Stimulated activated CD8-positive, alpha-beta memory T cell treated with anti-CD3 and anti-CD28 coated beads, Interleukin-4, amount 100 ng/mL, for 48 hours (primary cell): ENCODE results near the gene KCNG4.

ENCODE experiments used
- DNase-seq: peaks from one replicate; pipeline ENCODE4 v3.0.0-alpha.2; 2020

Gene KCNG4

GRCh38 chr16:84182680-84183571 lies 56.9 kb downstream of the KCNG4 start:
- no peak for DNase-seq

- no peak for DNase-seq
Observed at GRCh38 chr16:84182104-84182503, 57.7 kb downstream of the KCNG4 start.

- DNase-seq: no peak
Observed at GRCh38 chr16:84181144-84181915, 58.5 kb downstream of the KCNG4 start.

GRCh38 chr16:84180519-84181140 lies 59.2 kb downstream of the KCNG4 start:
- no peak for DNase-seq

- no peak for DNase-seq
Observed at GRCh38 chr16:84179612-84180320, 60.0 kb downstream of the KCNG4 start.

GRCh38 chr16:84178892-84179611 lies 60.8 kb downstream of the KCNG4 start:
- no peak for DNase-seq

GRCh38 chr16:84178146-84178765 lies 61.6 kb downstream of the KCNG4 start:
- no peak for DNase-seq

GRCh38 chr16:84177741-84178073 lies 62.1 kb downstream of the KCNG4 start:
- DNase-seq: peak; percentile 43

- DNase-seq: no peak
Observed at GRCh38 chr16:84176192-84177053, 63.4 kb downstream of the KCNG4 start.

- peak; percentile 80 for DNase-seq
Observed at GRCh38 chr16:84175350-84176081, 64.3 kb downstream of the KCNG4 start.

GRCh38 chr16:84174396-84174795 lies 65.4 kb downstream of the KCNG4 start:
- DNase-seq: no peak

- no peak for DNase-seq
Observed at GRCh38 chr16:84169765-84170310, 70.0 kb downstream of the KCNG4 start.
